Limb (tissue), 2 donors: ENCODE data around the gene RFK.
A peak's percentile ranks its signal among the peaks of the same experiment; 100 is the strongest.
"Not testable (repeated sequence)": the region's sequence is repeated elsewhere in the genome, so short reads cannot be mapped to it uniquely, and the experiment has no call there.

Source experiments
- DNase-seq, 2 donors: peaks; one replicate each; pipeline ENCODE4 v3.0.0-alpha.2; 2016; ENCODE audit errors: extremely low spot score in 2 of 2

The RFK gene

DNA sequence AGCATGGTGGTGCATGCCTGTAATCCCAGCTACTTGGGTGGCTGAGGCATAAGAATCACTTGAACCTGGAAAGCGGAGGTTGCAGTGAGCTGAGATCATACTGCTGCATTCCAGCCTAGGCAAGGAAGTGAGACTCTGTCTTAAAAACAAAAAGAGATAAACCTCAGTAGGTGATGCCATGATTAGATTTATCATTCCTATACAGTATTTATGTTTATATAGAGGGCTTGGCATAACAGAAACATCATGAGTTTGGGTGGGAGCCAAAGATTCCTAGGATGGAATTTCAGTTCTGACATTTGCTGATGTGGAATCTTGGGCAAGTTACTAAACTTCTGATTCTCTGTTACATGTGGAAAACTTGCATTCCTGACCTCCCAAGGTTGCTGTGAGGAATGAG lies 22.3 kb downstream of the RFK start:
- peak in 1 of 2 donors; percentile 27 for DNase-seq

DNA sequence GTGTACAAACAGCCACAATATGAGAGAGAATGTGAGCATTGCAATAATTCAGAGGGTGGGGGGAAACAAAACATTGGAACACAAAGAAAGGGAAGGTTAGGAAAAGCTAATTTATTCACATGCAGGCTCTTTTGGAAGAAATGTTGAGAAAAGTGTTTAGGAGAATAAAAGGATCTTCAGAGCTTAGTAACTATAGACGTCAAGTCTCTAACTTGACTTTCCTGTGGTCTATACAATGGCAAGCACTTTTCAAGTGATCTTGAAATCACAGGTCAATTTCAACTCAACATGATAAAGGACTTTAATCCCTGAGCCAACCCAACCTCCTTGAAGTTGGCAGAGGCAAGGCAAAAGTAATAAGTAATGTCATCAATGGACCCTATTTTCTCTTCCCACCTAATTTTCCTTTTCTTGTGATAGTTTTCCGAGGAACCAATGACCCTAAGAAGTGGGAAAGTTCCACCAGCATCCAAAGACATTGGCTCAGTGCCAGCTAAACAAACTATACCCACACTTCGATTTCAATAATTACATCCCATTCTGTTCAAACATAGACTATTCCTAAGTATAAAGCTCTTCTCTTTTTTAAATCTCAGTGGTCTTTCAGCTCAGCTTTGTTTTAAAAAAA lies 23.7 kb downstream of the RFK start:
- DNase-seq, result no peak

DNA sequence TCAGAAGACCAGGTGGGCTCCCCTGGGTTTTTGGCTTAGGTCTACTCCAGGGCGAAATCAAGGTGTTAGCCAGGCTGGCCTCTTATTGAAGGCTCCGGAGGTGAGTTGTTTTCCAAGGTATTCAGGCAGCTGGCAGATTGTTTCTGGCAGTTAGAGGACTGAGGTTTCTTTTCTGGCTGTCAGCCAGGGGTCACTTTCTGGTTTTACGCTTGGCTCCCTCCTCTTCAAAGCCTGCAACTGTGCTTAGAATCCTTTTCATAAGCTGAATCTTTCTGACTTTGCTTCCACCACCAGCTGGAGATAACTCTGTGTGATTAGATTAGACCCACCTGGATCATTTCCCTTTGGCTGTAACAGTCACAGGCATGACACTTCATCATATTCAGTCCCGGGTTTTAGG lies 24.6 kb downstream of the RFK start:
- peak in 1 of 2 donors; percentile 53 for DNase-seq

DNA sequence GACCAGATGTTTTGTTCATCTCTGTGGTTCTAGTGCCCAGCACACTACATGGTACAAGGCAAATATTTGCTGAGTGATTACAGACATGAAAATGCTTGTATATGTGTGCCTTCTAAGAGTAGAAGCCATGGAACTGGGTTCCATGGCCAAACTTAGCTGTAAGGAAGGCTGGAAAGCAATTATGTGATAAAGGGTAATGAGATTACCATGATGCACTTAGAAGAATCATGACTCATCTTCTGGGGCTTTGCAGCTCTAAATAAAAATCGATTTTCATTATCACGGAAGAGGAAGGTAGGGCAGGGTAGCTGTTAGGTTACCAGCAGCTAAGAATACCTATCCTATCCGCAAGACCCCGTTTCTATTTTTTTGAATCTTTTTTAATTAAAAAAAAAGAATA lies 28.0 kb downstream of the RFK start:
- no peak for DNase-seq

DNA sequence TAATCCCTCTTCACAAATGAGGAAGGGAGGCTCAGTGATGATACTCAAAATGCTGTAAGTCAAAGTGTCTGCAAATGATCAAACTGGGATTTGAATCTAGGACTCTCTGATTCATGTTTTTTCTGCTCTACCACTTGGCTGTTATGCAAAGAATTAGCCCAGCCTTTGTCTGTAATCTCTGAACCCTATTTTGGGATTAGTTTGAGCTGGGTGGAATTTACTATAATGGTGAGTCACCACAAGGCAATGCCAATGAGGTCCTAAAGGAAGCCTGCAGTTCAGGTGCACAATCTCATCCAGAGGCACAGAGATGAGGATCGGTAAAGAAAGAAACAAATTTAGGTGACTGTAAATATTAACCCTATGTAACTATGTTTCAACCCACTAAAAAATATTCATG lies 29.2 kb downstream of the RFK start:
- no peak for DNase-seq

DNA sequence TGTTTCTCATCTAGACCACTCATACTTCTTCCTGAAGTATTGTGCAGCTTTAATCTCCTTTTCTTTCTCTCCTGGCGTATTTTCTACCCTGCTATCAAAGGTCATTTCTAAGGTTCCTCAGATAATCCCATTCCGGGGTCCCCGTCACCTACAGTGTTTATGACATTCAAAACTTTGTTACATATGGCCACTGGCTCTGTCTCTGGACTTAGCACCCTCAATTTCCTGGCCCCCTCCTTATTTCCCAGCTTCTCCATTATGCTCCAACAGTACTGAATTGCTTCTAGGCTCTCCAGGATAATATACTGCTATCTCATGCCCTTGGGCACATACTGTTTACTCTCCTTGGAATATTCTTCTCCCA lies 31.2 kb downstream of the RFK start:
- DNase-seq, result no peak

DNA sequence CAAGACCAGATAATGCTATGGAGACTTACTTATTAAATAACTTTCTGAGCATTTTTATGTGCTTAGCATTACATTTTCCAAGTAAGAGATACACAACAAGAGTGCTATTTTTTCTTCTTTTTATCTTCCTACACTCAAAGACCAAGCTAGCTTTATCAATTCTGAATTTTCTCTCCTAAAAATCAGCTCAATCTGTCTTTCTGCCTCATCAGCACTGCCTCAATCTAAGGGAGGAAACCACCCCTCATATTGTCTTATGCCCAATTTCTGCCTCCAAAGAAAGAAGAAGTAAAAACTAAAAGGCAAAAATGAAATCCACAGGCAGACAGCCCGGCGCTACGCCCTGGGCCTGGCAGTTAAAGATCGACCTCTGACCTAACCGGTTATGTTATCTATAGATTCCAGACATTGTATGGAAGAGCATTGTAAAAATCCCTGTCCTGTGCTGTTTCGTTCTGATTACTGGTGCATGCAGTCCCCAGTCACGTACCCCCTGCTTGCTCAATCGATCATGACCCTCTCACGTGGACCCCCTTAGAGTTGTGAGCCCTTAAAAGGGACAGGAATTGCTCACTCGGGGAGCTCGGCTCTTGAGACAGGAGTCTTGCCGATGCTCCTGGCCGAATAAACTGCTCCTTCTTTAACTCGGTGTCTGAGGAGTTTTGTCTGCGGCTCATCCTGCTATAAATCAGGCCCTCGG lies 31.7 kb downstream of the RFK start:
- DNase-seq, result not testable (repeated sequence)

DNA sequence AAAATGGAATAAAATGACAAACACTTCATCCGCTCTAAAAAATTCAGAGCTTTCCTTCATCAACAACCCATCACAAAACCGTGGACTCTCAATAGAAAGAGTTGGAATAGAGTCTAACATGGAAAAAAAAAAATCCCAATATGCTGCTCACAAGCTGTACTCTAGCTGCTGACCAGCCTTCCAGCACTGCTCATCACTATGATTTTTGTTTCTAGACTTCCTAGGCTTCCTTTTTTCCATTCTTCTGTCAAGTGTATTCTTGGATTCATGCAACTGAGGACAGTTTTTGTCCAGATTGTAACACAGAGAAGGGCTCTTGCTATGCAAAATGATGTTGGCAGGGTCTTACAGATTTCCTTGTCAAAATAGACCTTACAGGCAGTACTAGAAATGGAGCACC lies 34.5 kb downstream of the RFK start:
- DNase-seq, result no peak

DNA sequence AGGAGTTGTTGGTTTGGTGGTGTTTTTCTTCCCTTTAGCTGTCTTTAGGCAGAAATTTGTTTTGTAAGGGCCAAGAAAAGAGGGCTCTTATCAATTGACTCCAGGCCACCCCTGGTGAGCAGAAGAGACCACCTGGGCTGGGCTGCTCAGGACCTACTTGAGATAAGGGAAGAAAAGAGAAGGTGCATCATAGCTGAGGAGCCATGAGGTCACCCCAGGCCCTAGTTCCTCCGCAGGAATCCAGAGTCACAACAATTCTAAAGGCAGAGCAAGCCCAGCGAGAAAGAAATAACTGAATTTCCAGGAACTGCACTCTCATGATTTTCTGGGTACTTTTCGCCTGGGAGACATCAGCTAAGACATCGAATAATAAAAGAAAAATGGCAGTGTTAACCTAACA lies 34.9 kb downstream of the RFK start:
- no peak for DNase-seq

DNA sequence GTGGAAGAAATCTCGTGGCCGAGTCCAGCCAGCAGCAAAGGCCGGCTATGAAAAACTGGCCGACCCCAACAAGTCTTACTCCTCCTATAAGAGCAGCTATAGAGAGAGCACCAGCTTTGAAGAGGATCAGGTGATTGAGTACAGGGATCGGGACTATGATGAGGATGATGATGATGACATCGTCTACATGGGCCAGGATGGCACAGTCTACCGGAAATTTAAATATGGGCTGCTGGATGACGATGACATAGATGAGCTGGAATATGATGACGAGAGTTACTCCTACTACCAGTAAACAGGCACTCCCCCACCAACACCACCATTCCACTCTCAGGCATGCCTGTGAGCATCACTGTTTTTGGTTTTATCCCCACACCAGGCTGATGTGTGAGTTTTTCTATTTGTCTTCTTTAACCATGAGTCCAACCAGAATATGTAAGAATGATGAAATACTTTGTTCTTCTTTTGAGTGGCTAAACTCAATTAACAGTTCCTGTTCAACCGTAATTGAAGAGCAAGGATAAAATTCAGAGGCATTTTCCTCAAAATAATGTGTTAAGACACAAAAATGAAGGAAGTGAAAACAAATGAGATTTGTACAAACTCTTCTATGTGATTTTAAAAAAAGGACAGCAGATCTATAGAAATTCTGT lies 35.5 kb downstream of the RFK start:
- DNase-seq, result no peak

DNA sequence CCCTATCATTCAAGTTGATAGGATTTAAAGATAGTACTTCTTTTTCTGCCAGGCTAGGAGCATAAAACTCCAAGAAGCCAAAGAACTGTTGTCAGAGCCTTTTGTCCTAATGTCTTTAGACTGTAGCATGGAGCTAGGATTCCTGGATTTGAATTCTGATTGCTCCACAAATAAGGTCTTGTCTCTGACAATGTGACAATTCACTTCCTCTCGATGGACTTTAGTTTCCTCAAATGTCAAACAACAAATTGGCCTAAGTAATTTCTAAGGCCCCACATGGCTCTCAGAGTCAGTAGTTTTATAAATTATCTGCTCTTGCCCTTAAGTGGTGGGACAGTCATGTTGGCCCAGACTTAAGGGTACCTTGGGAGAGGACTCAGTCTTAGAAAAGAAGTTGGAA lies 36.7 kb downstream of the RFK start:
- no peak for DNase-seq

DNA sequence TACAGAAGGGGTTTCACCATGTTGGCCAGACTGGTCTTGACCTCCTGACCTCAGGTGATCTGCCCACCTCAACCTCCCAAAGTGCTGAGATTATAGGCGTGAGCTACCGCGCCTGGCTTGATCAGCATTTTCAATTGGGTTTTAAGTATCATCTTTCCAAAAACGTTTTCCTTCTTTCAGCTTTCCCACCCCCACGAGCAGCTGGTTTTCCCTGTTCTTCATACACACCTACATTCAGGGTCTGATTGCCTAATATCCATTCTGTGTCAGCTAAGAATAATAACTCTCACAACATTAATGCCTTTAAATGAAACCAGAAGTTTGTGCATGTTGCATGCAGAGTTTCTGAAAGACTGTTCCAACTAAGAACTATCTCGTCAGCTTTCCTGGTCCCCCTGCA lies 38.3 kb downstream of the RFK start:
- no peak for DNase-seq

DNA sequence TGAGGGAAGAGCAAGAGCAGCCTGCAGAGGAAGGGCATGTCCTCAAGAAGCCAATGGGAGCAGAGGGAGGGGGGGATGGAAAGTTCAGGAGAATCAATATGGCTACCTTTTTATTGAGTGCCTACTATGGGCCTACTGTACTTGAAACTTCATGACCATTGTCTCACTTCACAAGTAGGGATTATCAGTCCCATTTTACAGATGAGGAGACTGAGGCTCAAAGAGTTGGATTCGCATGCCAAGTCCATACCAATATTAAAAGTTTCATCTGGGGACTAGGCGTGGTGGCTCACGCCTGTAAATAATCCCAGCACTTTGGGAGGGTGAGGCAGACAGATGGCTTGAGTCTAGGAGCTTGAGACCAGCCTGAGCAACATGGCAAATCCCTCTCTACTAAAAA lies 40.0 kb downstream of the RFK start:
- no peak for DNase-seq

DNA sequence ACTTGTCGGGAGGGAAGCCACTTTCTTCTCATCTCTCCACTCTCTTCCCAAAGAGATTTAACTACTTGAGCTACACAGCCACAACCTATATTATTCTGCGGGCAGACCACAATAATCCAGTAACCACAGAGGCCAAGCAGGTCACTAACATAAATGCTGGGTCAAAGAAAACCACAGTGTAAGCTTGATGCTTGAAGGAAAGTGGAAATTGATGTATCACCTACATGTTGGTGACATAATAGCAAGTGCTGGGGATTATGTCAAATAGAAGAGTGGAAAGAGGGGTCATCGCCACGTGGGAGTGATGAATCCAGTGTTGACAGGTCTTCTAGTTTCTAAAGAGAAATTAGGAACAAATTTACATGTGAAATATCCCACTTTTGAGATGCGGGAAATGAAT lies 40.9 kb downstream of the RFK start:
- no peak for DNase-seq

DNA sequence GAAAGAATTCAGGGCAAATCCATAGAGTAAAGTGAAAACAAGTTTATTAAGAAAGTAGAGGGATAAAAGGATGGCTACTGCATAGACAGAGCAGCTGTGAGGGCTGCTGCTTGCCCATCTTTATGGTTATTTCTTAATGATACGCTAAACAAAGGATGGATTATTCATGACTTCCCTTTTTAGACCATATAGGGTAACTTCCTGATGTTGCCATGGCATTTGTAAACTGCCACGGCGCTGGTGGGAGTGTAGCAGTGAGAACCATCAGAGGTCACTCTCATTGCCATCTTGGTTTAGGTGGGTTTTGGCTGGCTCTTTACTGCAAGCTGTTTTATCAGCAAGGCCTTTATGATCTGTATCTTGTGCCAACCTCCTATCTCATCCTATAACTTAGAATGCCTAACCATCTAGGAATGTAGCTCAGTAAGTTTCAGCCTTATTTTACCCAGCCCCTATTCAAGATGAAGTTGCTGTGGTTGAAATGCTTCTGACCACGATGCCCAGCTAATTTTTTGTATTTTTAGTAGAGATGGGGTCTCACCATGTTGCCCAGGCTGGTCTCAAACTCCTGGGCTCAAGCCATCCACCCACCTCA lies 42.1 kb downstream of the RFK start:
- no peak for DNase-seq

DNA sequence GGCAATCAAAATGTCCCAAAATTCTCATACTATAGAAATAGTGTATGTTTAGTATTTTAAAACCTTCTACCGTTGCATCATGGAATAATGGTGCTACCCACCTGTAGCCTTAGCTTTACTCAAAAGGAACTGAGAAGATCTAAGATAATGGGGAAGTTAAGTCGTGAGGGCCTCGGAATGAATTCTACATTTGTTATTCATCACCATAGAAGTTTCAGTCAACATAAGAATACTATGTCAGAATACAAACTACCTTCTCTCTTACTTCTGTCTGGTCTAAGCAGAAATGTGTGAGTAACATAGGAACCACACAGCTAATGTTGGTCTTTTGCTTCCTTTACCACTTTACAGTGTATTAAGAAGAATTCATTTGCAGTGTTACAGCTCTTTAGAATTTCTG lies 43.2 kb downstream of the RFK start:
- DNase-seq, result no peak

DNA sequence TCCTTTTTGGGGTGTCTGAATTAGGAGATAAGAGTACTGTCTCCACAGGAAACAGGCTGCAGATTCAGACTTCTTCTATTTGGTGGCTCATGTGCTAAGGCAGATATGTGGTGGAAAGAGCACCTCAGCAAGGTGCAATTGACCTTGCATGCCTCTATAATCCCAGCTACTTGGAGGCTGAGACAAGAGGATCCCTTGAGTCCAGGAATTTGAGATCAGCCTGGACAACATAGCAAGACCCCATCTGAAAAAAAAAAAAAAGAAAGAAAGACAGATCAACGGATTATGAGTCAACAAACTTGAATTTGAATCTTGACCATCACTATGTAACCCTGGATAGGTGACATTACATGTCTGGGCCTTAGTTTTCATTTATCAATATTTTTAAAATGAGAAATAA lies 44.4 kb downstream of the RFK start:
- no peak for DNase-seq

DNA sequence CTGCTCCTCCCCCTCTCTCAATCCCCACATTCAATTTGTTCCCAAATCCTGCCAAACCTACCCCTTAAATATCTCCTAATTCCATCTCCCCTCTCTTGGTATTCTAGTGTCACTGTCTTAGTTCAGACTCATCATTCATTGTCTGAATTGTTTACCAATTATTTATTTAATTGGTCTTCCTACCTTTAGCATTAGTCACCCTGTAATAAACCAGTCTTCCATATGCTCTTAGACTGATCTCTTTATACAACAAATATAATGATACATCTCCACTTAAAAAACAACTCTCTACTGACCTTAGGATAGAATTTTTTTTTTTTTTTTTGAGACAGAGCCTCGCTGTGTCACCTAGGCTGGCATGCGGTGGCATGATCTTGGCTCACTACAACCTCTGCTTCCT lies 51.4 kb downstream of the RFK start:
- DNase-seq, result no peak

DNA sequence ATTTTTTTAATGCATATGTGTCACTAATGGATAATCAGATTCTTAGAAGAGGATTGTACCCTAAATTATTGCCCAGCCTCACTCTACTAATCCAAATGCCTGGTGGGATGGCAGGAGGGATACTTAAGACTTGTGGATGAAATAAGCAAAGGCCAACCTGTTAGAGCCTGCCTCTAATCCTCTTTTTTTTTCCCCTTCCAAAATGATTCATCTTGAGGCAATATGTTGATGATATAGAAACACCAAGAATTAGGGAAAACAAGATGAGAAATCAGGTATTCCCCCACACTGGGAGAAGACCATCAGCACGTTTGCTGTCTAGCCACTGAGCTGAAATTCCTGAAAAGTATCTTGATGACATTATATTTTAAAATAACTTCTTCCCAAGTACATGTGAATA lies 52.0 kb downstream of the RFK start:
- no peak for DNase-seq

DNA sequence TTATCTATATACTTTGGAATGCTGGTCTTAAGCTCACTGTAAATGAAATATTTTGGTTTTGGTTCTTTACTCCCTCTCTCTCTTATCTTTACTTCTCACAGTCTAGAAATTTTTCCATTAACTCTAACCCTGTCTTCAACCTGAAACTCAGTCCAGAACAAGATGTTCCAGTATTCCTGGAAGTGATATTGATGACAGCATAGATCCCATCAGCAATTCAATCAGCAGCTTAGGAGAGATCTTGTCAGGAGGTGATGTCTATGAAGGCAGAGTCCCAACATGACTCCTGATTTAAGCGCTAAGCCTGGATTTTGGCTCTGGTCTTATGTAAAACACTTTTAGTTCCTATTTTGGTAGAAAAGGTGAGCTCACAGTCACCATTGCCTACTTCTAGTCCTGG lies 52.6 kb downstream of the RFK start:
- DNase-seq, result no peak

DNA sequence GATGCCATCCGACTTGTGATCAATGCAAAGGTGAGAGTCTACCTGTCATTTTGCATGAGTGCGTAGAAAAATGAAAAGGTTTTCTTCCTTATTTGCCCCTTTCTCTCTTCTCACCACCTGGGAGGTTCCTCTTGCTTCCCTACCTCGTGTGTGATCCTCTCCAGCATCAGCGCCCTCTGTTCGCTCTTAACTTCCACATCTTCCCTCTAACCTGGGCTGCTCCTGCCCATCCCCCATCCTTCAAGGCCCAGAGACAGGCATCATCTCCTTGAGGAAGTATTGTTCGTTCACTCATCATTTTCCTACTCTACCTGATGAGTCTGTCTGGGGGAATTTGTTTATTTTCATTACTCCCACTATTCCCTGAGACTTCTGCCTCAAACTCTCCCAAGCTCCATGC lies 55.8 kb downstream of the RFK start:
- DNase-seq, result no peak

DNA sequence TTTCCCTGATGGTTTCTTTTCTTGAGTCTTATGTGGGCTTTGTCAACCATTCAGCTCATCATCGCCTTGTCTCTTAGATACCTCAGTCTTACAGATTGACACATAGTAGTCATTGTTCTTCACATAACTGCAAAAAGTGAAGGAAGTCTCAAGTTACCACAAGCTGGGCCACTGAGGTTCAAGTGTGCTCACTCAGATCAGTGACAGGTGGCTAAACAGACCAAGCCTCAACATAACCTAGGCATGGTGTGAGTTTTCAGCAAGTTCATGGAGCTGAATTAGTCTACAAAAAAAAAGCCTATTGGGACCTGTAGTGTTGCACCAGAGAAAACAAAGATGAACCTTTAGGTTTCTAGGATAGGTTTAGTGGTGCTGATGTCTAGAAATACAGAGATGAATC lies 58.2 kb downstream of the RFK start:
- DNase-seq, result no peak
